SK-N-SH treated with all-trans-retinoic acid at 6 μM for 48 hours (cell line): ENCODE measurements around the gene GRB14.

Experiments used
- BACH2 ChIP-seq: fragments of 250-450 bp; sonication (Bioruptor Pico); IDR thresholded peaks from 2 replicates; pipeline ENCODE4 v1.9.0; 2021; ENCODE audit warnings: mild to moderate bottlenecking, borderline replicate concordance
- ESRRG ChIP-seq: fragments of 250-450 bp; sonication (Bioruptor Pico); IDR thresholded peaks from 2 replicates; pipeline ENCODE4 v1.6.1; 2021; ENCODE audit warnings: mild to moderate bottlenecking
- OSR1 ChIP-seq: fragments of 250-450 bp; sonication (Bioruptor Pico); IDR thresholded peaks from 2 replicates; pipeline ENCODE4 v1.8.0; 2022; ENCODE audit warnings: moderate library complexity, mild to moderate bottlenecking, inconsistent platforms
- ZFP3 ChIP-seq: fragments of 250-450 bp; sonication (Bioruptor Pico); IDR thresholded peaks from 2 replicates; pipeline ENCODE4 v1.5.0; 2020; ENCODE audit warnings: mild to moderate bottlenecking, moderate library complexity
- TF ChIP-seq, protein P1 (sequence below): fragments of 250-450 bp; sonication (Bioruptor Pico); IDR thresholded peaks from 2 replicates; pipeline ENCODE4 v1.5.1; 2020; ENCODE audit warnings: low read depth, mild to moderate bottlenecking, moderate library complexity
- TF ChIP-seq, protein P2 (sequence below): fragments of 250-450 bp; sonication (Bioruptor Pico); IDR thresholded peaks from 2 replicates; pipeline ENCODE4 v1.5.1; 2021; ENCODE audit warnings: mild to moderate bottlenecking, moderate library complexity

- TF ChIP-seq, protein P1, sequence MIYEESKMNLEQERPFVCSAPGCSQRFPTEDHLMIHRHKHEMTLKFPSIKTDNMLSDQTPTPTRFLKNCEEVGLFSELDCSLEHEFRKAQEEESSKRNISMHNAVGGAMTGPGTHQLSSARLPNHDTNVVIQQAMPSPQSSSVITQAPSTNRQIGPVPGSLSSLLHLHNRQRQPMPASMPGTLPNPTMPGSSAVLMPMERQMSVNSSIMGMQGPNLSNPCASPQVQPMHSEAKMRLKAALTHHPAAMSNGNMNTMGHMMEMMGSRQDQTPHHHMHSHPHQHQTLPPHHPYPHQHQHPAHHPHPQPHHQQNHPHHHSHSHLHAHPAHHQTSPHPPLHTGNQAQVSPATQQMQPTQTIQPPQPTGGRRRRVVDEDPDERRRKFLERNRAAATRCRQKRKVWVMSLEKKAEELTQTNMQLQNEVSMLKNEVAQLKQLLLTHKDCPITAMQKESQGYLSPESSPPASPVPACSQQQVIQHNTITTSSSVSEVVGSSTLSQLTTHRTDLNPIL (CRISPR knock-in tag): no peak
- no peak for TF ChIP-seq ZFP3
- no peak for TF ChIP-seq OSR1 (CRISPR knock-in tag)
- no peak for TF ChIP-seq ESRRG
- TF ChIP-seq BACH2: no peak
- TF ChIP-seq, protein P2, sequence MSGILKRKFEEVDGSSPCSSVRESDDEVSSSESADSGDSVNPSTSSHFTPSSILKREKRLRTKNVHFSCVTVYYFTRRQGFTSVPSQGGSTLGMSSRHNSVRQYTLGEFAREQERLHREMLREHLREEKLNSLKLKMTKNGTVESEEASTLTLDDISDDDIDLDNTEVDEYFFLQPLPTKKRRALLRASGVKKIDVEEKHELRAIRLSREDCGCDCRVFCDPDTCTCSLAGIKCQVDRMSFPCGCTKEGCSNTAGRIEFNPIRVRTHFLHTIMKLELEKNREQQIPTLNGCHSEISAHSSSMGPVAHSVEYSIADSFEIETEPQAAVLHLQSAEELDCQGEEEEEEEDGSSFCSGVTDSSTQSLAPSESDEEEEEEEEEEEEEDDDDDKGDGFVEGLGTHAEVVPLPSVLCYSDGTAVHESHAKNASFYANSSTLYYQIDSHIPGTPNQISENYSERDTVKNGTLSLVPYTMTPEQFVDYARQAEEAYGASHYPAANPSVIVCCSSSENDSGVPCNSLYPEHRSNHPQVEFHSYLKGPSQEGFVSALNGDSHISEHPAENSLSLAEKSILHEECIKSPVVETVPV (CRISPR knock-in tag): no peak
Measured at GRCh38 chr2:164593959-164594358, 27.3 kb downstream of the GRB14 start.
